Stimulated activated CD8-positive, alpha-beta memory T cell treated with anti-CD3 and anti-CD28 coated beads, Interleukin-2, amount 100 ng/mL, for 1 hour (primary cell): ENCODE results near the gene NEK8.
A peak's percentile ranks its signal among the peaks of the same experiment; 100 is the strongest.
"Not testable (repeated sequence)": the region's sequence is repeated elsewhere in the genome, so short reads cannot be mapped to it uniquely, and the experiment has no call there.

ENCODE experiments used
- DNase-seq, 2 donors: peaks; one replicate each; pipeline ENCODE4 v3.0.0-alpha.2; 2020; ENCODE audit warnings: low read depth in 2 of 2

Gene NEK8

GRCh38 chr17:28725660-28726225, 2.8 kb upstream of the NEK8 start:
- DNase-seq: no peak

GRCh38 chr17:28726226-28726626, 2.4 kb upstream of the NEK8 start, which contains the start of gene TLCD1:
TSS of gene TLCD1 (minus strand) at chr17:28726233. CDS start at chr17:28726097, 136 bp downstream.
- peak; percentile 18 to 50 for DNase-seq

- peak; percentile 76 to 81 for DNase-seq
Observed at GRCh38 chr17:28726627-28727491, 1.7 kb upstream of the NEK8 start.

GRCh38 chr17:28729950-28730330, 1.4 kb downstream of the NEK8 start:
- DNase-seq: no peak

- no peak for DNase-seq
Observed at GRCh38 chr17:28733346-28733745, 4.8 kb downstream of the NEK8 start.

GRCh38 chr17:28734712-28735241, 6.2 kb downstream of the NEK8 start:
- DNase-seq: no peak

GRCh38 chr17:28735242-28735722, 6.7 kb downstream of the NEK8 start:
- DNase-seq: no peak

- DNase-seq: not testable (repeated sequence)
Observed at GRCh38 chr17:28735913-28736769, 7.6 kb downstream of the NEK8 start.

GRCh38 chr17:28737316-28737715, 8.7 kb downstream of the NEK8 start:
- no peak for DNase-seq

GRCh38 chr17:28737770-28738679, 9.4 kb downstream of the NEK8 start:
- no peak for DNase-seq

- DNase-seq: no peak
Observed at GRCh38 chr17:28738680-28739384, 10.2 kb downstream of the NEK8 start.

- DNase-seq: no peak
Observed at GRCh38 chr17:28740406-28741357, 12.1 kb downstream of the NEK8 start.

GRCh38 chr17:28741358-28742349, 13.1 kb downstream of the NEK8 start:
- no peak for DNase-seq

GRCh38 chr17:28743243-28744103, 14.9 kb downstream of the NEK8 start, which contains the start of gene TRAF4:
TSS of gene TRAF4 (plus strand) at chr17:28744011. CDS start at chr17:28744113, 102 bp downstream.
- DNase-seq: peak; percentile 44 to 54

- peak in 1 of 2 donors; percentile 39 for DNase-seq
Observed at GRCh38 chr17:28744104-28744971, 15.8 kb downstream of the NEK8 start.
